Uterus (tissue), 2 donors: ENCODE results near the gene ADGRD2.

Experiments used
- POLR2A ChIP-seq, 2 donors: fragments of 450-650 bp; IDR thresholded peaks; one replicate each; pipeline ENCODE4 v1.6.1; 2016; ENCODE audit warnings: antibody characterized with exemption in 2 of 2, mild to moderate bottlenecking in 1 of 2, moderate library complexity in 1 of 2
- TF ChIP-seq, protein P1 (sequence below), 4 experiments: fragments of 200-600 bp in 2 of 4; fragments of 450-650 bp in 2 of 4; sonication (generic) in 2 of 4; IDR thresholded peaks; one replicate each; pipeline ENCODE4 v1.5.1; 2016 to 2019; ENCODE audit warnings: antibody characterized with exemption in 4 of 4, mild to moderate bottlenecking in 2 of 4, moderate library complexity in 1 of 4

DNA sequence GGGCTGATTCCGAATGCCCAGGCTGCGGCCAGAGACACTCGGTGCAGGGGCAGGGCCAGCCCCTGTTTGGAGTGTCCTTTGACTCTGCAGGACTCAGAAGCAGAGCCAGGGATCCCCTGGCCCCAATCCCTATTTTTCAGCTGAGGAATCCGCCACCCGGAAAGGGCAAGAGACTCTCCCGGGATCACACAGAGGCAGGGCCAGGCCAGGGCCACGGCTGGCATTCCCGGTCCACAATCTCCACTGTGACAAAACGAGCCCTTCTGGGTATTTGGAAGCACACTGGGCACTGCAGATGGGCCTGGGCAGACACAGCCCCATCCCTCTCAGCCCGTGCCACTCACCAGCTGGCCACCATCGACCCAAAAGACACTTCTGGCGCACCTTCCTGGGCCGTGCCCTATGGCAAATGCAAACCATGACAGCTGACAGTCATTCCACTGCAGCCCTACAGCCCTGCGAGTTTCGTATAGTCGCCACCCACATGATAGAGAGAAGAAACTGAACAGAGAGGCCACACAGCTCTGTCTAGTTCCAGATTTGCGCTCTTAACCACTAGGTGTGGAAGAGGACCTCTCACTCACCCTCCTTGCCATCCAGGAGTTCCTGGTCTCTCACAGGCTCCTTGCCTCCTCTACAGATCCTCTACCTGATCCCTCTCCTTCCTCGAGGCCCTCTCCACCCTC lies 43.7 kb downstream of the ADGRD2 start:
- TF ChIP-seq POLR2A (IDR thresholded peaks at IDR 0.05): no peak
- TF ChIP-seq, protein P1, sequence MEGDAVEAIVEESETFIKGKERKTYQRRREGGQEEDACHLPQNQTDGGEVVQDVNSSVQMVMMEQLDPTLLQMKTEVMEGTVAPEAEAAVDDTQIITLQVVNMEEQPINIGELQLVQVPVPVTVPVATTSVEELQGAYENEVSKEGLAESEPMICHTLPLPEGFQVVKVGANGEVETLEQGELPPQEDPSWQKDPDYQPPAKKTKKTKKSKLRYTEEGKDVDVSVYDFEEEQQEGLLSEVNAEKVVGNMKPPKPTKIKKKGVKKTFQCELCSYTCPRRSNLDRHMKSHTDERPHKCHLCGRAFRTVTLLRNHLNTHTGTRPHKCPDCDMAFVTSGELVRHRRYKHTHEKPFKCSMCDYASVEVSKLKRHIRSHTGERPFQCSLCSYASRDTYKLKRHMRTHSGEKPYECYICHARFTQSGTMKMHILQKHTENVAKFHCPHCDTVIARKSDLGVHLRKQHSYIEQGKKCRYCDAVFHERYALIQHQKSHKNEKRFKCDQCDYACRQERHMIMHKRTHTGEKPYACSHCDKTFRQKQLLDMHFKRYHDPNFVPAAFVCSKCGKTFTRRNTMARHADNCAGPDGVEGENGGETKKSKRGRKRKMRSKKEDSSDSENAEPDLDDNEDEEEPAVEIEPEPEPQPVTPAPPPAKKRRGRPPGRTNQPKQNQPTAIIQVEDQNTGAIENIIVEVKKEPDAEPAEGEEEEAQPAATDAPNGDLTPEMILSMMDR (IDR thresholded peaks at IDR 0.05): no peak
